ENCODE measurements around the gene SUPV3L1.

The SUPV3L1 gene

DNA sequence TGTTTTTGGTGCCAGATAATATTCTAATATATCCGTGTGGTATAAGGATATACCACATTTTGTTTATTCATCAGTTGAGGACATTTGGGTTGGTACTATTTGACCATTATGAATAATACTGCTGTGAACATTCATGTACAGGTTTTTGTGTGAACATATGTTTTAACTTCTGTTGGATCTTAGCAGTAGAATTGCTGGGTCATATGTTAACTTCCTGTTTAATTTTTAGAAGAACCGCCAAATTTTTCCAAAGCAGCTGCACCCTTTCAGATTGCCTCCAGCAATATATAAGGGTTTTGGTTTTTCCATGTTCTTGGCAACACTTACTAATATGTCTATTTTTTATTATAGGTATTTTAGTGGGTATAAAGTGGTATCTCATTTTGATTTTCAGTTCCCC lies 33.3 kb upstream of the SUPV3L1 start:
- TF ChIP-seq CTCF (IDR thresholded peaks at IDR 0.05) = no peak

DNA sequence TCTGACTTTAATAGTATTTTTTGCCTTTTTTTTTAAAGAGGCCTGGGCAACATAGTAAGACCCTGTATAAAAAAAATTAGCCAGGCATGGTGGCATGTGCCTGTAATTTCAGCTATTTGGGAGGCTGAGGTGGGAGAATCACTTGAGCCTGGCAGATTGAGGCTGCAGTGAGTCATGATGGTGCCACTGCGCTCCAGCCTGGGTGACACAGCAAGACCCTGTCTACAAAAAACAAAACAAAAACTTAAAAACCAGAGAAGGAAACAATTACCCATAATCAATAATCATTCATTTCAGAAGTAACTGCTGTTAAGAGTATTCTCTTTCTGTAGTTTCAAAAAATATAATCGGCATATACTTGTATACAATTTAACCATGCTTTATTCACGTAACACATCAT lies 28.1 kb upstream of the SUPV3L1 start:
- TF ChIP-seq CTCF (IDR thresholded peaks at IDR 0.05) = no peak

- no peak for TF ChIP-seq CTCF (IDR thresholded peaks at IDR 0.05)
Measured at GRCh38 chr10:69153227-69153626, 26.8 kb upstream of the SUPV3L1 start.

DNA sequence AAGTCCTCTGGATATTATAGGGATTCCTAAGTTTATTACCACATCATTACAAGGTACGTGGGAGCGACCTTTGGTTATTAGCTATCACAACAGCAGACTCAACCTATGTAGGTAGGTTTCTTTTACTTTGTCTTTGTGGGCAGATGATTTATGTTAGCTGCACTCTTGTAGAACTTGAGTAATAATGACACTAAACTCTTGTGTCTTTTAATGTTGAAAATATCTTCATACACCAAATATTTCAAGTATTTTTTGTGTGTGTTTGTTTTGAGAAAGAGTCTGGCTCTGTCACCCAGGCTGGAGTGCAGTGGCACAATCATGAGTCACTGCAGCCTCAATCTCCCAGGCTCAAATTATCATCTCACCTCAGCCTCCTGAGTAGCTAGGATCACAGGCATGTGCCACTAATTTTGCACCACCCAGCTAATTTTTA lies 19.2 kb upstream of the SUPV3L1 start:
- no peak for TF ChIP-seq CTCF (IDR thresholded peaks at IDR 0.05)

DNA sequence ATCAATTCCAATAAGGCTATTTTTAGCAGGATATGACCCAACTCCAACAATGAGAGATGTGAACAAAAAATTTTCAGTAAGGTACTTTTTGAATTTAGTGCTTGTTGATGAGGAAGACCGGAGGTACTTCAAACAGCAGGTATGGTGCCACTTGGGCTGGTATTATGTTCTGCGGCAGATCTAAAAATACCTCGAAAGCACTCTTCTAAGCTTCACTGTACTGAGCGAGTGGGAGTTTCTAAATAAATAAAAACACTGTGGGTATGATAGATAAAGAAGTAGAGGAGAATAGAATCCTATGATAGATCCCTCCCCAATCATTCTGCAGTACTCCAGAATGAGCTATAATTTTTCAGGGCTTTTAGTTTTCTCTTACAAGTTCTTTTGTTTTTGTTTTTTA lies 11.5 kb upstream of the SUPV3L1 start:
- no peak for TF ChIP-seq CTCF (IDR thresholded peaks at IDR 0.05)

- TF ChIP-seq CTCF (IDR thresholded peaks at IDR 0.05) = no peak
Measured at GRCh38 chr10:69172241-69172982, 7.6 kb upstream of the SUPV3L1 start.

- no peak for TF ChIP-seq CTCF (IDR thresholded peaks at IDR 0.05)
Measured at GRCh38 chr10:69176823-69177222, 3.2 kb upstream of the SUPV3L1 start.
